ENCODE measurements around the gene IL7R.
"Not testable (repeated sequence)": the region's sequence is repeated elsewhere in the genome, so short reads cannot be mapped to it uniquely, and the experiment has no call there.

The IL7R gene

DNA sequence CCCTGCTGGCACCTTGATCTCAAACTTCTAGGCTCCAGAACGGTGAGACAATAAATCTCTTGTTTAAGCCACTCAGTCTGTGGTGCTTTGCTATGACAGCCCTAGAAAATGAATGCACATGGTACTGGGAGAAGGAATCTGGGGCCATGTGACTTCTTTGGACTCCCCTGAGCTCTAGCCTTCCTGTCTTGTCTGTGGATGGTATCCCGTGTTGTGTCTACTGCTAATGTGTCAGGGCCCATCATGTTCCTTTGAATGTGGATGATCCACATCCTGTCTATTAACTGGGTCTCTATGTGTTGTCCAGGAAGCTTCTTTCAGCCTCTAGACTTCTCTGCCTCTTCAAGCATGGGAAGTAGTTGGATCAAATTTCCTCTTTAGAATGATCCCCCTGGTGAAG, 25.1 kb downstream of the IL7R start:
- Histone ChIP-seq H3K9me3 (ENCODE audit: control insufficient read depth, low read length) (no peaks in the 10 kb centered on the region), H3K9ac (ENCODE audit: low read length) (no peak overlapping the region), H3K4me3 (ENCODE audit: low read length) (no peak overlapping the region), H3K36me3 (ENCODE audit: control insufficient read depth, insufficient read depth, low read length) (no peaks in the 10 kb centered on the region), H3K4me1 (ENCODE audit: control insufficient read depth, insufficient read depth, low read length) (no peaks in the 10 kb centered on the region), H3K27me3 (ENCODE audit: control insufficient read depth, insufficient read depth, low read length) (no peaks in the 10 kb centered on the region)

DNA sequence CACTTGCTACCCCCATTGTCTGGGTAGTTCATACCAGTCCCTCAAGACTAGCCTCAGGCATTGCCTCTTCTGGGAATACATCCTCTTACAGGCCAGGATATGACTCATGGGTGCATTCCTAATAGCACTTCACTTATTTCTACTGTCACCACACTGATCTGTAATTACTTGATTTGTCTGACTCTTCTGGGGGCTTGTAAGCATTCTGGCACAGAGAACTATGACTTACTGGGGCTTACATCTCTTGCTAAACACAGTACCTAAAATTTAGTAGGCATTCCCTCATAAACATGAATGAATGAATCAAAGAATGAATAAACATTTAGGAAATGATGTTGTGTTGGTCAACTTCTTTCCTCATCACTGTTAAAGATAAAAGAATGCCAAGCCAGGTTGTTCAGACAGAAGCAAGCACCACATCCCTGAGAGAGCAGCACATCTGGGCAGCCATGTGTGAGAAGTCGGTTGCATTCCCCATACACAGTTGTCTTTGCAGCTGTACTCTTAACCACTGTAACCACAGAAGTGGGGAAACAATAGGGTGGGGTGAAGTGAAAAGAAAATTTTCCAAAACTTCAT, 27.6 kb downstream of the IL7R start:
- Histone ChIP-seq H3K4me1 (ENCODE audit: control insufficient read depth, insufficient read depth, low read length) (no peaks in the 10 kb centered on the region), H3K36me3 (ENCODE audit: control insufficient read depth, insufficient read depth, low read length) (no peaks in the 10 kb centered on the region), H3K4me3 (ENCODE audit: low read length) (no peak overlapping the region), H3K27me3 (ENCODE audit: control insufficient read depth, insufficient read depth, low read length) (no peaks in the 10 kb centered on the region), H3K9ac (ENCODE audit: low read length) (no peak overlapping the region), H3K9me3 (ENCODE audit: control insufficient read depth, low read length) (no peaks in the 10 kb centered on the region)

DNA sequence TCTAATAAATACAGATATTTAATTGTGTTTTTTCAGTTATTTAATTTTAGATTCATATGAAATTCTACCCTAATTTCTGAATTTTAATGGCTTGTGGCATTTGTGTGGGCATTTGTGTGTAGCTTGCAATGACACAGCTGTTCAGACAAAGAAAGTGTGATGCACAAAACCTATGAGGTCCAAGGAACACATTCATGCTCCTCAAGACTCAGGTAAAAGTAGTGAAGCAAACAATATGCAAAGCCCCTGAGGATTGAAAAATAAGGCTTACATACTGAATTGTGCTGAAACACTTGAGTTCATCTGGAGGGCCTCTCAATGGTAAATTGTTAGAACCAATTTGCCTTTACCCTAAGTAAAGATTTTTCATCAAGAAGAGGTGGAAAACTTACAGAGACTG, 28.1 kb downstream of the IL7R start:
- no peak overlapping the region for H3K9ac ChIP-seq (ENCODE audit: low read length)
- no peaks in the 10 kb centered on the region for H3K4me1 ChIP-seq (ENCODE audit: control insufficient read depth, insufficient read depth, low read length)
- no peaks in the 10 kb centered on the region for H3K9me3 ChIP-seq (ENCODE audit: control insufficient read depth, low read length)
- no peak overlapping the region for H3K4me3 ChIP-seq (ENCODE audit: low read length)
- no peaks in the 10 kb centered on the region for H3K27me3 ChIP-seq (ENCODE audit: control insufficient read depth, insufficient read depth, low read length)
- H3K36me3 ChIP-seq (ENCODE audit: control insufficient read depth, insufficient read depth, low read length), result no peaks in the 10 kb centered on the region

DNA sequence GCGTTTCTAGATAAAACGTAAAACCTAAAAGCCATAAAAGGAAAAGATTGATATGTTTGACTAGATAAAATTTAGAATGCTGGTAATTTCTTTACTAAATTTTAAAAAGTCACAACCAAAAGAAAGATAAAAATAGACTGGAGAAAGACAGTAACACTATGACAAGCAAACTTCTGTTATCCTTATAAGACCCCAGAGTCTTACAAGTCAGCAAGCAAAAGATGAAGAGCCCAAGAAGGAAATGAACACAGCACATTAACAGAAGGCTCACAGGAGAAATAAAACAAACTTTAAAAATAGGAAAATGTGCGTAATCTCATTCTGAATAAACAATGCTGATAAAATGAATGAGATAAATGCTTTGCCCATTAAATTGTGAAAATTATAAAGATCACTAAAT, 29.7 kb downstream of the IL7R start:
- Histone ChIP-seq H3K9me3 (ENCODE audit: control insufficient read depth, low read length) (no peaks in the 10 kb centered on the region), H3K4me1 (ENCODE audit: control insufficient read depth, insufficient read depth, low read length) (no peaks in the 10 kb centered on the region), H3K27me3 (ENCODE audit: control insufficient read depth, insufficient read depth, low read length) (no peaks in the 10 kb centered on the region), H3K4me3 (ENCODE audit: low read length) (no peak overlapping the region), H3K9ac (ENCODE audit: low read length) (no peak overlapping the region), H3K36me3 (ENCODE audit: control insufficient read depth, insufficient read depth, low read length) (no peaks in the 10 kb centered on the region)

DNA sequence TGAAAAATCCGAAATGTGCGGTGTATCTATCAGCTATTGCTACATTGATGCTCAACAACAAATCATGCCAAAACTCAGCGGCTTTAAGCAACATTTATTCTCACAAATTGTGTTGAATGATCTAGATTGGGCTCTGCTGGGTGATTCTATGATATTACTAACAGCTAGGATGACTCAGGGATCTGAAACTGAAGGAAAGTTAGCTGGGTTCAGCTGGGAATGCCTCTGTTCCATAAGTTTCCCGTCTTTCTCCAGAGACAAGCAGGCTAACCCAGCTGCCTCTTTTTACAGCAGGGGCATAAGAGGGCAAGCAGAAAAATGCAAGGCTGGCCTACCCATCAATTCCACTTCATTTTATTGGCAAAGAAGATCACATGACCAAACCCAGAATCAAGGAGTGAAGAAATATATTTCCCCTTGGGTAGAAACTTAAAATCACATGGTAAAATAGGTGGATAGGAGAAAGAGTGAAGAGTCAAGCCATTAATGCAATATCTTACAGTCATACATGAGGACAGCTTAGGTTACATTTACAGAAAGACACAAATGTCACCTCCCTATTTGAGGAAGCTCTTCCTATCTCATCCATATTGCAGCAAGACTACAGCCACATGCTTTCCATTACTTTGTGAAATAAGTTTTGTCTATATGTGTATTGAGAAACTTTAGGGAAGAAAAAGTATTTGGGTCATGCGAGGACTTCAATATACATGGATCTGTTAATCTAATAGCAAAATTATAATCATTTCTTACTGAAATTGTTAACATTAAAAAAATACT, 30.8 kb downstream of the IL7R start:
- Histone ChIP-seq H3K9ac (ENCODE audit: low read length) (no peak overlapping the region), H3K4me3 (ENCODE audit: low read length) (no peak overlapping the region), H3K36me3 (ENCODE audit: control insufficient read depth, insufficient read depth, low read length) (no peaks in the 10 kb centered on the region), H3K27me3 (ENCODE audit: control insufficient read depth, insufficient read depth, low read length) (no peaks in the 10 kb centered on the region), H3K9me3 (ENCODE audit: control insufficient read depth, low read length) (no peaks in the 10 kb centered on the region), H3K4me1 (ENCODE audit: control insufficient read depth, insufficient read depth, low read length) (no peaks in the 10 kb centered on the region)

DNA sequence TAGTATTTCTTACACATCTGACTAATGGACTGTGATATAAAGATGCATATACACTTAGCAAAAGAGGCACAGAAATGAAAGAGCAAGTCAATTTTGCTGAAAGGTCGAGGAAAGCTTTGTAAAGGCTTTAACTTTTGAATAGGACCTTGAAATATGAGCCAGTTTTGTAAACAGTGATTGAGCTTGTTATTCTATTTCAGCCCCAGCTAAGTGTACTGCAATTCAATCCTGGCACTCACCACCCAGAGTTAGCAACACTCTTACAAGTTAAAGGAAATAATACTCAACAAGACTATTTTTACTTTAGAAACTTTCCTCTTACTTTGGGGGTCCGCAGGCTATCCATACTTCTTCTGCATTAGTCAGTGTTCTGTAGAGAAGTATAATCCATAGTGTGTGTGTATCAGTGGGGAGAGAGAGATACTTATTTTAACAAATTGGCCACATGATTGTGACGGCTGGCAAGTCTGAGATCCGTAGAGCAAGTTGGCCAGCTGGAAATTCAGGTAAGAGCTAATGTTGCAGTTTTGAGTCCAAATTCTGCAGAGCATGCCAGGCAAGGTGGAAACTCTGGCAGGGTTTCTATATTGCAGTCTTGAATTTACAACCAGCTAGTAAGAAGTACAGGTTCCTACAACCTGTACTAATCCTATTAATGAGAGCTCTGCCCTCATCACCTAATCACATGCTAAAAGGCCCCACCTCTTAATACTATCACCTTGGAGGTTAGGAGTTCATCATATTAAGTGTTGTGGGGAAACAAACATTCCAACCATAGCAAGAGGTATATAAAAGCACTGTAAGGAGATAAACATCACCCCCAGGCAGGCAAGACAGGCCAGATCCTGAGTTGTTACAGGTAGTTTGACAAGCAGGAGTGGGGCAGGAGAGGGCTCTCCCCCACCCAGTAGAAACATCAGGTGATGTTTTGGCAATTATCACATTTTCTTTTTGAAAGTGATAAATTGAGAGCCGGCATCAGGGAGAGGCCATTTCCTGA, 33.6 kb downstream of the IL7R start:
- no peaks in the 10 kb centered on the region for H3K36me3 ChIP-seq (ENCODE audit: control insufficient read depth, insufficient read depth, low read length)
- H3K27me3 ChIP-seq (ENCODE audit: control insufficient read depth, insufficient read depth, low read length), result no peaks in the 10 kb centered on the region
- H3K4me3 ChIP-seq (ENCODE audit: low read length), result no peak overlapping the region
- H3K9me3 ChIP-seq (ENCODE audit: control insufficient read depth, low read length), result no peaks in the 10 kb centered on the region
- no peak overlapping the region for H3K9ac ChIP-seq (ENCODE audit: low read length)
- H3K4me1 ChIP-seq (ENCODE audit: control insufficient read depth, insufficient read depth, low read length), result no peaks in the 10 kb centered on the region

DNA sequence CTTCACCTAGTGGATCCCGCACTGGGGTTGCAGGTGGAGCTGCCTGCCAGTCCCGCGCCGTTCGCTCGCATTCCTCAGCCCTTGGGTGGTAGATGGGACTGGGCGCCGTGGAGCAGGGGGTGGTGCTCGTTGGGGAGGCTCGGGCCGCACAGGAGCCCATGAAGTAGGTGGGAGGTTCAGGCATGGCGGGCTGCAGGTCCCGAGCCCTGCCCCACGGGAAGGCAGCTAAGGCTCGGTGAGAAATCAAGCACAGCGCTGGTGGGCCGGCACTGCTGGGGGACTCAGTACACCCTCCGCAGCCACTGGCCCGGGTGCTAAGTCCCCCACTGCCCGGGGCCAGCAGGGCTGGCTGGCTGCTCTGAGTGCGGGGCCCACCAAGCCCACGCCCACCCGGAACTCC, 36.1 kb downstream of the IL7R start:
- H3K4me1 ChIP-seq (ENCODE audit: control insufficient read depth, insufficient read depth, low read length); H3K27me3 ChIP-seq (ENCODE audit: control insufficient read depth, insufficient read depth, low read length); H3K4me3 ChIP-seq (ENCODE audit: low read length); H3K9ac ChIP-seq (ENCODE audit: low read length); H3K36me3 ChIP-seq (ENCODE audit: control insufficient read depth, insufficient read depth, low read length); H3K9me3 ChIP-seq (ENCODE audit: control insufficient read depth, low read length): not testable (repeated sequence)

DNA sequence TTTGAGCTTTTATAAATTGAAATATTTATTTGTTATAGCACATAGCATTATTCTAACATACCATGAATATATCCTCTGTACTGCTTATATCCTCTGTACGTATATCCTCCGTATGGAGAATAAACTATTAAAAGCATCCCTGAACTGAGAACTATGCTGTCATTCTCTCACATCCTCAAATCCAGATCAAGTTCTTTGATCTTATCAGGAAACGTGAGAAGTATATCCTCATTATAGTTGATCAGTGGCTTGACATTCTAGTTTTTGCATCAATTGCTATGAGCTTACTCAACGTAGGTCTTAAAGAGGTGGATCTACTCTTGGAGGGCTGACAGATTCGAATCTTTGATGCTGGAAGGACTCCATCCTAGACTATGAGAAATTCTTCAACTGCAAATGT, 37.4 kb downstream of the IL7R start:
- no peak overlapping the region for H3K4me3 ChIP-seq (ENCODE audit: low read length)
- no peaks in the 10 kb centered on the region for H3K4me1 ChIP-seq (ENCODE audit: control insufficient read depth, insufficient read depth, low read length)
- no peaks in the 10 kb centered on the region for H3K9me3 ChIP-seq (ENCODE audit: control insufficient read depth, low read length)
- H3K9ac ChIP-seq (ENCODE audit: low read length), result no peak overlapping the region
- no peaks in the 10 kb centered on the region for H3K36me3 ChIP-seq (ENCODE audit: control insufficient read depth, insufficient read depth, low read length)
- no peaks in the 10 kb centered on the region for H3K27me3 ChIP-seq (ENCODE audit: control insufficient read depth, insufficient read depth, low read length)

DNA sequence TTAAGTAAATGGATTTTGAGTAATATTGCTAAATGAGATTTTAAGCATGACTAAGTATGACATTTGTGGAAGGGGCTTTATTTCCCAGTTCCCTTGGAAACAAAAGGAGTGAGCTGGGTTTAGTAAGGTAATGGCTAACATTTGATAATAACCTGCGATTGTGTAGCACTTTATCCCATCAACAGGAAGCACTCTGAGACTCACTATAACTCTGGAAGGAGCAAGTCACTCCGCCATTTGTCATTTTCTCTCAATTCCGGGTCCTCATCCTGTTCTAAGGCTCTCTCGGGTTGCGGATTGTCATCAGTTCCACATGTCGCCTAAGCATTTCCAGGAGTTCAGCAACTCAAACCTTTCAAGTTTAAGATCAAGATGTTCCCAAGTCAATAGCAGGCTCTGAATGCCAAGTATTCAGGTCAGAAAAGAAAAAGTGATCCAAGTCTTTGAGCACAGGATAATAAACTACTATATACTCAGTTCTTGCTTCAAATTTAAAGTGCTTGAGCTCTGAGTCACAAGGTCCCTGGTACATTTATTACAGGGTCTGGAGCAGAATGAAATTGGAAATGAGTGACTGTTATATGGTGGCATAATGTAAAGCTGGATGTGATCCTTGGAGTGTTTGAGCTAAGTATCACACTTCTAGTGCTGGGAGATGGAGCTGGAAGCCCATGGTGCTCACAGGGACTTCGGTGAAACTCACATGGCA, 42.4 kb downstream of the IL7R start:
- no peak overlapping the region for H3K4me3 ChIP-seq (ENCODE audit: low read length)
- H3K9ac ChIP-seq (ENCODE audit: low read length), result no peak overlapping the region
- no peaks in the 10 kb centered on the region for H3K27me3 ChIP-seq (ENCODE audit: control insufficient read depth, insufficient read depth, low read length)
- no peaks in the 10 kb centered on the region for H3K36me3 ChIP-seq (ENCODE audit: control insufficient read depth, insufficient read depth, low read length)
- H3K9me3 ChIP-seq (ENCODE audit: control insufficient read depth, low read length), result no peaks in the 10 kb centered on the region
- H3K4me1 ChIP-seq (ENCODE audit: control insufficient read depth, insufficient read depth, low read length), result no peaks in the 10 kb centered on the region

DNA sequence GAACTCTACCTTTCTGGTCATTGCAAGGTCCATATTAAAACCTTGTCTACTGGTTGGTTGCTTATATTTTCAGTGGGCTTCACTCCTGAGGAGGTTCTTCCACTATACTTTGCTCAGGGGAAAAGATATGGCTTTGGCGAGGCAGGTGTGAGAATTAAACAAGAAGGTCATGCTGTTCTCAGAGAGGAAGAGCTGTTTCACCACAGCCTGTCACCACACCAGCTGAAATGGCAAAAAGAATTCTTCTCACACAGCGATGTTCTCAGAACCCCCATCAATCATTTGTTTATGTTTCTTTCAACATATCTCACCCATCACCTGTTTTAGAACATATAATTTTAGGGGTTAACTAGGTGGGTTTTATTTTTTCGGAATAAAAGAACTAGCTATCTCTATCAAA, 43.1 kb downstream of the IL7R start:
- Histone ChIP-seq H3K4me3 (ENCODE audit: low read length) (no peak overlapping the region), H3K36me3 (ENCODE audit: control insufficient read depth, insufficient read depth, low read length) (no peaks in the 10 kb centered on the region), H3K27me3 (ENCODE audit: control insufficient read depth, insufficient read depth, low read length) (no peaks in the 10 kb centered on the region), H3K9ac (ENCODE audit: low read length) (no peak overlapping the region), H3K4me1 (ENCODE audit: control insufficient read depth, insufficient read depth, low read length) (no peaks in the 10 kb centered on the region), H3K9me3 (ENCODE audit: control insufficient read depth, low read length) (no peaks in the 10 kb centered on the region)

DNA sequence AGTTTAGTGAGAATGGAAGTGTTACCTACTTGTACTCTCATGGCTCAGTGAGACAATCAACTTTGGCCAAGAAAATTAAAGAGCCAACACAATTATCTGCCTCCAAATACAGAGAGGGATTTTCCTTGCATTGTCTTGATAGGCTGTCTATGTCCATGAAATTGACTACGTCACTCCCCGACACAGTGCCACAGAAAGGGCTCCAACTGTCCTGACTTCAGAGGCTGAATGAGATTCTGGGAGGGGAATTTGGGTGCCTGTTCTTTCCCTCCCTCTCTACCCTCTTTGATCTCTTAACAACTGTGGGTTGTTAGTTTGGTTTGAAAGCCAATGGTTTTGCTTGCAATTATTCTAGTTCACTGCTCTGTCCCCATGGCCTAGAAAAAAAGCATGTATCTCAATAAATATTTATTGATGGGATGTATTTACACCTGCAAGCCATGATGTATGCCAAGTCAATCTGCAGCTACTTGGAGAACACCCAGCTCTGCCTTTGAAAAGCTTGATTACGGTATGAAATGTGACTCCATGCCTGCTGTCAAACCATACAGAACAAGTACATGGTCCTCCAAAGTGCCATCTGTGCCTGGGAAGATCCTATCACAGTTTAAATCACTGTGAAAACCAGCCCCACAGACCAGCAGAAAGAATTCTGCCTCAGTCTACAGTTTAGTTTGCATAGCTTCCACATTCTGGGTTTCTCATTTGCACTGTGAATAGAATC, 44.4 kb downstream of the IL7R start:
- Histone ChIP-seq H3K36me3 (ENCODE audit: control insufficient read depth, insufficient read depth, low read length) (no peaks in the 10 kb centered on the region), H3K9me3 (ENCODE audit: control insufficient read depth, low read length) (no peaks in the 10 kb centered on the region), H3K9ac (ENCODE audit: low read length) (no peak overlapping the region), H3K27me3 (ENCODE audit: control insufficient read depth, insufficient read depth, low read length) (no peaks in the 10 kb centered on the region), H3K4me1 (ENCODE audit: control insufficient read depth, insufficient read depth, low read length) (no peaks in the 10 kb centered on the region), H3K4me3 (ENCODE audit: low read length) (no peak overlapping the region)
